Subcutaneous abdominal adipose tissue (tissue), 5 donors: Measurements from ENCODE around the gene AKAP9.

ENCODE experiments used
- H3K27ac ChIP-seq: one replicate; pipeline ENCODE4 v1.7.0; 2013; ENCODE audit warnings: low read depth, mild to moderate bottlenecking, inconsistent platforms, low read length, moderate library complexity
- H3K27me3 ChIP-seq, 5 donors: one replicate each; pipeline ENCODE4 v1.7.0; 2013; ENCODE audit warnings: low read length in 5 of 5, inconsistent platforms in 1 of 5; ENCODE audit not compliant: control insufficient read depth in 5 of 5, insufficient read depth in 4 of 5
- H3K36me3 ChIP-seq, 5 donors: one replicate each; pipeline ENCODE4 v1.7.0; 2013; ENCODE audit warnings: low read length in 5 of 5; ENCODE audit not compliant: control insufficient read depth in 5 of 5, insufficient read depth in 5 of 5
- H3K4me1 ChIP-seq, 5 donors: one replicate each; pipeline ENCODE4 v1.7.0; 2013; ENCODE audit warnings: low read length in 5 of 5, mild to moderate bottlenecking in 3 of 5, moderate library complexity in 1 of 5; ENCODE audit not compliant: control insufficient read depth in 5 of 5, insufficient read depth in 5 of 5
- H3K4me3 ChIP-seq, 5 donors: one replicate each; pipeline ENCODE4 v1.7.0; 2013; ENCODE audit warnings: low read length in 5 of 5, low read depth in 1 of 5
- H3K9ac ChIP-seq, 5 donors: one replicate each; pipeline ENCODE4 v1.7.0; 2013; ENCODE audit warnings: low read length in 5 of 5, mild to moderate bottlenecking in 4 of 5, moderate library complexity in 3 of 5
- H3K9me3 ChIP-seq, 5 donors: one replicate each; pipeline ENCODE4 v1.7.0; 2013; ENCODE audit warnings: low read length in 5 of 5; ENCODE audit not compliant: control insufficient read depth in 5 of 5
- donor health status: healthy.
- donor health status: healthy.
- donor health status: healthy.
- donor health status: healthy.
- donor health status: healthy.

AKAP9 gene

GRCh38 chr7:92028226-92028625 lies 87.6 kb downstream of the AKAP9 start:
- Histone ChIP-seq H3K4me1 (no peaks in the 10 kb centered on the region), H3K9me3 (no peaks in the 10 kb centered on the region), H3K4me3 (no peak overlapping the region), H3K27me3 (no peaks in the 10 kb centered on the region), H3K36me3 (peaks cover 17 to 56% (median 45%) of the 10 kb centered on the region in 5 donors), H3K9ac (no peak overlapping the region), H3K27ac (no peak overlapping the region)

GRCh38 chr7:92028686-92029085 lies 88.0 kb downstream of the AKAP9 start:
- no peak overlapping the region for H3K27ac ChIP-seq
- no peak overlapping the region for H3K9ac ChIP-seq
- H3K27me3 ChIP-seq: no peaks in the 10 kb centered on the region
- peaks cover 12 to 56% (median 41%) of the 10 kb centered on the region in 5 donors for H3K36me3 ChIP-seq
- no peak overlapping the region for H3K4me3 ChIP-seq
- no peaks in the 10 kb centered on the region for H3K9me3 ChIP-seq
- no peaks in the 10 kb centered on the region for H3K4me1 ChIP-seq

GRCh38 chr7:92034116-92034515 lies 93.5 kb downstream of the AKAP9 start:
- Histone ChIP-seq H3K4me3 (no peak overlapping the region), H3K27ac (no peak overlapping the region), H3K4me1 (no peaks in the 10 kb centered on the region), H3K9me3 (no peaks in the 10 kb centered on the region), H3K9ac (no peak overlapping the region), H3K27me3 (no peaks in the 10 kb centered on the region), H3K36me3 (peaks cover 3 to 39% (median 30%) of the 10 kb centered on the region in 5 donors)

GRCh38 chr7:92035576-92035975 lies 94.9 kb downstream of the AKAP9 start:
- H3K9me3 ChIP-seq: no peaks in the 10 kb centered on the region
- peaks cover 4 to 32% (median 26%) of the 10 kb centered on the region in 5 donors for H3K36me3 ChIP-seq
- no peaks in the 10 kb centered on the region for H3K4me1 ChIP-seq
- no peak overlapping the region for H3K9ac ChIP-seq
- no peak overlapping the region for H3K27ac ChIP-seq
- no peaks in the 10 kb centered on the region for H3K27me3 ChIP-seq
- no peak overlapping the region for H3K4me3 ChIP-seq

- Histone ChIP-seq H3K9ac (no peak overlapping the region), H3K36me3 (peaks cover 20 to 31% (median 27%) of the 10 kb centered on the region in 5 donors), H3K27me3 (no peaks in the 10 kb centered on the region), H3K4me1 (no peaks in the 10 kb centered on the region), H3K9me3 (no peaks in the 10 kb centered on the region), H3K4me3 (no peak overlapping the region), H3K27ac (no peak overlapping the region)
Measured at GRCh38 chr7:92039900-92040299, 99.2 kb downstream of the AKAP9 start.

- Histone ChIP-seq H3K4me1 (no peaks in the 10 kb centered on the region), H3K27ac (no peak overlapping the region), H3K36me3 (peaks cover 36 to 49% (median 49%) of the 10 kb centered on the region in 5 donors), H3K27me3 (no peaks in the 10 kb centered on the region), H3K9me3 (no peaks in the 10 kb centered on the region), H3K9ac (no peak overlapping the region), H3K4me3 (no peak overlapping the region)
Measured at GRCh38 chr7:92042056-92042737, 101.5 kb downstream of the AKAP9 start.

GRCh38 chr7:92043098-92043497 lies 102.4 kb downstream of the AKAP9 start:
- H3K4me3 ChIP-seq: no peak overlapping the region
- H3K9ac ChIP-seq: no peak overlapping the region
- H3K36me3 ChIP-seq: peaks cover 39 to 54% (median 49%) of the 10 kb centered on the region in 5 donors
- no peak overlapping the region for H3K27ac ChIP-seq
- H3K4me1 ChIP-seq: no peaks in the 10 kb centered on the region
- no peaks in the 10 kb centered on the region for H3K27me3 ChIP-seq
- H3K9me3 ChIP-seq: no peaks in the 10 kb centered on the region

- no peaks in the 10 kb centered on the region for H3K9me3 ChIP-seq
- H3K9ac ChIP-seq: no peak overlapping the region
- H3K27ac ChIP-seq: no peak overlapping the region
- no peaks in the 10 kb centered on the region for H3K27me3 ChIP-seq
- H3K4me1 ChIP-seq: no peaks in the 10 kb centered on the region
- peaks cover 40 to 55% (median 45%) of the 10 kb centered on the region in 5 donors for H3K36me3 ChIP-seq
- H3K4me3 ChIP-seq: no peak overlapping the region
Measured at GRCh38 chr7:92043637-92044036, 103.0 kb downstream of the AKAP9 start.

- no peaks in the 10 kb centered on the region for H3K4me1 ChIP-seq
- H3K27me3 ChIP-seq: no peaks in the 10 kb centered on the region
- no peak overlapping the region for H3K4me3 ChIP-seq
- H3K9me3 ChIP-seq: no peaks in the 10 kb centered on the region
- H3K9ac ChIP-seq: no peak overlapping the region
- H3K36me3 ChIP-seq: peaks cover 42 to 56% (median 44%) of the 10 kb centered on the region in 5 donors
- no peak overlapping the region for H3K27ac ChIP-seq
Measured at GRCh38 chr7:92044148-92044547, 103.5 kb downstream of the AKAP9 start.

GRCh38 chr7:92044940-92045339 lies 104.3 kb downstream of the AKAP9 start:
- no peaks in the 10 kb centered on the region for H3K9me3 ChIP-seq
- H3K4me3 ChIP-seq: no peak overlapping the region
- peaks cover 43 to 61% (median 48%) of the 10 kb centered on the region in 5 donors for H3K36me3 ChIP-seq
- H3K27ac ChIP-seq: no peak overlapping the region
- H3K27me3 ChIP-seq: no peaks in the 10 kb centered on the region
- H3K9ac ChIP-seq: no peak overlapping the region
- no peaks in the 10 kb centered on the region for H3K4me1 ChIP-seq
